Panc1 (cell line): ENCODE measurements around the gene C2CD2L. TPM values are rescaled to one million over a fixed set of nuclear protein-coding genes. Genes with fewer than 3 reads are reported as not detected.

Source experiments
- ATAC-seq: fragments of 200-7000 bp; cut with Tn5 transposase; 2 replicates; pipeline ENCODE4 v1.9.1; 2020; ENCODE audit warnings: mild to moderate bottlenecking, moderate library complexity
- BruUV-seq: library from RNA; stranded (reverse); fragments of 400-500 nt; replicated peaks from 2 replicates; lab custom pipeline; 2021; lab: Mats Ljungman, UMichigan
- CTCF ChIA-PET: fragments of 300-600 bp; sonication (Branson Sonifier 250); formaldehyde crosslinking; loops from one replicate; lab custom pipeline; 2022; ENCODE audit warnings: antibody characterized with exemption; lab: Charles Lee
- POLR2A ChIA-PET: fragments of 300-600 bp; sonication (Branson Sonifier 250); formaldehyde crosslinking; loops from one replicate; lab custom pipeline; 2022; ENCODE audit warnings: antibody characterized with exemption; lab: Charles Lee
- DNase-seq: peaks from one replicate; pipeline ENCODE4 v3.0.0-alpha.2; 2010; ENCODE audit warnings: low read depth, low spot score
- H3K27ac ChIP-seq: 2 replicates; pipeline ENCODE4 v1.5.1; 2011; ENCODE audit warnings: mild to moderate bottlenecking, low read length, inconsistent platforms
- H3K27me3 ChIP-seq: fragments of 200-500 bp; sonication (Bioruptor generic); 2 replicates; pipeline ENCODE4 v1.6.0; 2014; ENCODE audit warnings: low read length, inconsistent platforms; ENCODE audit not compliant: control insufficient read depth, insufficient read depth
- H3K36me3 ChIP-seq: fragments of 200-500 bp; sonication (Bioruptor generic); 2 replicates; pipeline ENCODE4 v1.5.1; 2014; ENCODE audit warnings: inconsistent platforms, mild to moderate bottlenecking, low read length, moderate library complexity; ENCODE audit not compliant: control insufficient read depth, insufficient read depth
- H3K4me1 ChIP-seq: 2 replicates; pipeline ENCODE4 v1.5.1; 2011; ENCODE audit warnings: inconsistent platforms, mild to moderate bottlenecking, low read length, moderate library complexity; ENCODE audit not compliant: control insufficient read depth, insufficient read depth
- H3K4me3 ChIP-seq, 2 experiments: 2 replicates each; pipeline ENCODE4 v1.5.1; 2011 to 2012; ENCODE audit warnings: low read depth in 2 of 2, low read length in 2 of 2, mild to moderate bottlenecking in 2 of 2, inconsistent platforms in 1 of 2, moderate library complexity in 1 of 2
- H3K9me3 ChIP-seq: fragments of 200-500 bp; sonication (Bioruptor generic); 2 replicates; pipeline ENCODE4 v1.5.1; 2014; ENCODE audit warnings: low read depth, mild to moderate bottlenecking, inconsistent platforms, low read length, moderate library complexity; ENCODE audit not compliant: control insufficient read depth, insufficient read depth
- CTCF ChIP-seq: fragments of 450-650 bp; IDR thresholded peaks from 2 replicates; pipeline ENCODE4 v1.5.1; 2017; ENCODE audit warnings: mild to moderate bottlenecking
- POLR2AphosphoS5 ChIP-seq: IDR thresholded peaks from 2 replicates; pipeline ENCODE4 v1.6.1; 2012; ENCODE audit warnings: mild to moderate bottlenecking, low read depth, low read length, moderate library complexity
- REST ChIP-seq, 2 experiments: IDR thresholded peaks; 2 replicates each; pipeline ENCODE4 v1.6.1; 2011 to 2012; ENCODE audit warnings: low read depth in 2 of 2, control low read depth in 1 of 2, low read length in 1 of 2, mild to moderate bottlenecking in 1 of 2, moderate library complexity in 1 of 2; ENCODE audit not compliant: insufficient read depth in 1 of 2
- SIN3A ChIP-seq: IDR thresholded peaks from 2 replicates; pipeline ENCODE4 v1.6.1; 2012; ENCODE audit warnings: low read depth, mild to moderate bottlenecking, low read length, moderate library complexity, borderline replicate concordance; ENCODE audit not compliant: insufficient read depth
- TCF7L2 ChIP-seq: IDR thresholded peaks from 2 replicates; pipeline ENCODE4 v1.6.1; 2011; ENCODE audit warnings: mild to moderate bottlenecking, low read depth, low read length, inconsistent platforms
- in situ Hi-C: cut with HindIII; loops from 2 replicates; pipeline ENCODE4 v1.10.0; 2016; ENCODE audit warnings: low sequenced_read_pairs, low pct_unique_long_range_greater_than_20kb
- intact Hi-C: fragments of 100-400 bp; cut with micrococcal nuclease; formaldehyde crosslinking; loops from one replicate; pipeline ENCODE4 v1.10.0; 2022; ENCODE audit not compliant: unreplicated experiment
- total RNA-seq: library from RNA; stranded (reverse); gene quantifications from one replicate; pipeline ENCODE4 v1.2.1, GENCODE V29; 2021; ENCODE audit not compliant: unreplicated experiment

Gene C2CD2L
- total RNA-seq, 1 experiment from 2014 or later = 10.1 TPM

- intact Hi-C loops = no loop called here
- H3K4me1 ChIP-seq = peaks cover 10% of the 10 kb centered on the region
- DNase-seq (no peak), ATAC-seq (no peak)
- BruUV-seq = no TSS peak
- no peaks in the 10 kb centered on the region for H3K27me3 ChIP-seq
- TF ChIP-seq SIN3A (no peak), REST (IDR thresholded peaks at IDR 0.05; ENCODE audit: insufficient read depth in 1 of 2, low read depth in 2 of 2, low read length in 1 of 2) (no peak), TCF7L2 (no peak), POLR2AphosphoS5 (no peak), CTCF (no peak)
- ChIA-PET CTCF (interaction anchor here (0.6 kb wide), 1 partner anchor 241 kb away, joined by 4 read pairs; no protein-coding TSS in a partner anchor), POLR2A (no interaction called here)
- in situ Hi-C loops = no loop called here
- H3K36me3 ChIP-seq = no peaks in the 10 kb centered on the region; the same call in 1 of the 2 replicates
- no peaks in the 10 kb centered on the region for H3K9me3 ChIP-seq
- no peak overlapping the region for H3K27ac ChIP-seq
- no peak overlapping the region for H3K4me3 ChIP-seq
Observed at GRCh38 chr11:119087123-119087522, 20.0 kb upstream of the C2CD2L start.

DNA sequence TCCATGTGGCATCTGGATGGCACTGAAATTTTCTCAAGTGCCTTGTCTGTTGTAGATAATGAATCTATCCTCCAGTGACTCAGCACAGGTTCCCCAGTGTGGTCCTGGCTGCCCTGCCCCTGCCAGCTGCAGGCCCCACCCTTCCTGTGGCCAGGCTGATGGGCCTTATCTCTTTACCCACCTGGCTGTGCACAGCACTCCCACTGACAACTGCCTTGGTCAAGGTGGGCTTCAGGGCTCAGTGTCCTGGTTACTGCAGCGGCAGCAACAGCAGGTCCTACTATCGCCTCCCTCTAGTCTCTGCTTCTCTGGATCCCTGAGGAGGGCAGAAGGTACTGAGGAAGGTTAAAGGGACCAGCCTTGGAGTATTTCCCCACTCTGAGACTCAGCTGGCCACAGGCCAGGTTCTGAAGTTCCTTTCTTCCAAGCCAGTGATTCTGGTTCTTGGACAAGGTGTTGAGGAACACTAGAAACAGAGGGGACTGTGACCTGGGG lies 19.4 kb upstream of the C2CD2L start:
- no peaks in the 10 kb centered on the region for H3K27me3 ChIP-seq
- no peak overlapping the region for H3K27ac ChIP-seq
- H3K9me3 ChIP-seq = no peaks in the 10 kb centered on the region
- POLR2A ChIA-PET = no interaction called here
- DNase-seq = no peak
- in situ Hi-C loops (no loop called here), intact Hi-C loops (no loop called here)
- H3K36me3 ChIP-seq = no peaks in the 10 kb centered on the region; the same call in 1 of the 2 replicates
- TF ChIP-seq POLR2AphosphoS5 (no peak), CTCF (no peak), REST (IDR thresholded peaks at IDR 0.05; ENCODE audit: insufficient read depth in 1 of 2, low read depth in 2 of 2, low read length in 1 of 2) (no peak), SIN3A (no peak), TCF7L2 (no peak)
- H3K4me1 ChIP-seq = peaks cover 17% of the 10 kb centered on the region
- no peak overlapping the region for H3K4me3 ChIP-seq
- ATAC-seq = no peak
- CTCF ChIA-PET = no interaction called here
- no TSS peak for BruUV-seq
